ENCODE results near the gene PYGM. TPM values are rescaled to one million over a fixed set of nuclear protein-coding genes. Genes with fewer than 3 reads are reported as not detected.

The PYGM gene
- total and polyA plus RNA-seq, 2 of the 8 experiments (the other 6 are each of a cell fraction or from before 2014, with no cell fraction given), result 9.6 to 10.0 TPM

DNA sequence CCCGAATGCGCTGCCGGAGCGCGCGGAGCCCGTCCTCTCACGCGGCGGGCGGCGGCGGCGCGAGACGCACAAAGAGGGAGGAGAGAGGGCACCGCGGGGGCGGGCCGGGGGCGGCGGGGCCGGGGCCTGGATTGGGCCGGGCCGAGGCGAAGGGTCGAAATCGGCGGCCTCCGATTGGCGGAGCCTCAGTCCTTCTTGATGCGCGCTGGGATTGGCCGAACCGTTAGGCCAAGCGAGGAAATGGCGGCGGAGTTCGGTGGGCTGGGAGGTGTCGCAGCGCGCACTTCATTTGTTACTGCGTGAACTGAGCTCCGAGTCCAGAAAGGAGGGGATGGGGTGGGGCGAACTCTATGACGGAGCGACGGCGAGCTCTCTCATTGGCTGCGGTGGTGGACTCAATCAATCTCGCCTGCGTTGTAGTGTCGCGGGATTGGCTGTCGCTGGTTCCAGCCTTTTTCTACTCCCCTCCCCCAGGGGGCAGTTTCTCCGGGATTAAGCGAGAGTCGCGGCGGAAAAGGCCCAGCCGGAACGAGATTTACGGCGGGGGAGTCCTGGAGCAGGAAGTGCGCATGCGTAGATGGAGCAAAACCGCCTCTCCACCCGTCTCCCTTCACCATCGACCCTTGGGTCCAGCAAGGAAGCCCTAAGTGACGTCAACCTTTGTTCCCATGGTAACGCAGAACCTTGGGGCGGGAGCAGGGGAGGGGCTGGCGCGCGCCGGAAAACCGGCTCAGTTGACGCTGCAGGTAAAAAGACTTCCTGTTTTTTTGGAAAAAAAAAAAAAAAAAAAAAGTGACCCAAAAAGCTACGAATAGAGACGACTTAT, 18.9 kb upstream of the PYGM start, which contains the start of gene SF1 (continued):
- peak; percentile 93 to 94 for TF ChIP-seq POLR2A (IDR thresholded peaks at IDR 0.05; ENCODE audit: control extremely low read depth in 1 of 2, low read depth in 2 of 2, low read length in 2 of 2)
